Fibroblast of lung (primary cell): ENCODE measurements around the gene TMEM106C.

Source experiments
- EZH2 ChIP-seq: IDR thresholded peaks from 2 replicates; pipeline ENCODE4 v1.5.1; 2012; ENCODE audit warnings: low read length, control low read depth, mild to moderate bottlenecking; ENCODE audit errors: missing control alignments
- TF ChIP-seq, protein P1 (sequence below), 2 donors: IDR thresholded peaks in 1 of 2; conservative IDR thresholded peaks in 1 of 2; 1 replicate in 1 of 2; 2 replicates in 1 of 2; pipeline ENCODE4 v1.5.1; 2011 to 2012; ENCODE audit warnings: low read length in 2 of 2, control low read depth in 1 of 2, inconsistent platforms in 1 of 2, low read depth in 1 of 2, mild to moderate bottlenecking in 1 of 2

DNA sequence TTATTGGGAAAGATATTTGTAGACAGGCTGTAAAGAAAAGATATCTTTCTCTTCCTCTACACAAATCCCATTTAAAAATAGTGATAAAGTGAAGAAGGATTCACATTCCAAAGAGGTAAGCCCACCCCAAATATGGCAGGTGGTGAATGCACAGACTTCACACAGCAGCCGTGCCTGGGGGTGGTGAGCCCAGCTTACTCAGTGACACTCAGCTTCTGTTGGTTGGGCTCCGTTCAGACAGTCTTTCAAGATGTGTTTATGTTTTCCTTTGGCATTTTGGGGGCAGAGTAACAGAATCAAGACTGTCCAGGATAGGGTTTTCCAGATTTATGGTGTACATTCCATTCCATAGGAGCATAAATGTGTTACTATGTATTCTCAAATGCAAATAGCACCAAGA is 45.0 kb downstream of the TMEM106C start:
- TF ChIP-seq, protein P1, sequence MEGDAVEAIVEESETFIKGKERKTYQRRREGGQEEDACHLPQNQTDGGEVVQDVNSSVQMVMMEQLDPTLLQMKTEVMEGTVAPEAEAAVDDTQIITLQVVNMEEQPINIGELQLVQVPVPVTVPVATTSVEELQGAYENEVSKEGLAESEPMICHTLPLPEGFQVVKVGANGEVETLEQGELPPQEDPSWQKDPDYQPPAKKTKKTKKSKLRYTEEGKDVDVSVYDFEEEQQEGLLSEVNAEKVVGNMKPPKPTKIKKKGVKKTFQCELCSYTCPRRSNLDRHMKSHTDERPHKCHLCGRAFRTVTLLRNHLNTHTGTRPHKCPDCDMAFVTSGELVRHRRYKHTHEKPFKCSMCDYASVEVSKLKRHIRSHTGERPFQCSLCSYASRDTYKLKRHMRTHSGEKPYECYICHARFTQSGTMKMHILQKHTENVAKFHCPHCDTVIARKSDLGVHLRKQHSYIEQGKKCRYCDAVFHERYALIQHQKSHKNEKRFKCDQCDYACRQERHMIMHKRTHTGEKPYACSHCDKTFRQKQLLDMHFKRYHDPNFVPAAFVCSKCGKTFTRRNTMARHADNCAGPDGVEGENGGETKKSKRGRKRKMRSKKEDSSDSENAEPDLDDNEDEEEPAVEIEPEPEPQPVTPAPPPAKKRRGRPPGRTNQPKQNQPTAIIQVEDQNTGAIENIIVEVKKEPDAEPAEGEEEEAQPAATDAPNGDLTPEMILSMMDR (conservative IDR thresholded peaks at IDR 0.05 in 1 of 2, IDR thresholded peaks at IDR 0.05 in 1 of 2; ENCODE audit: low read depth in 1 of 2, low read length in 2 of 2): no peak
- no peak for TF ChIP-seq EZH2
